Gastroesophageal sphincter (tissue), 4 donors: ENCODE data around the gene ZNF17. TPM values are rescaled to one million over a fixed set of nuclear protein-coding genes. Genes with fewer than 3 reads are reported as not detected.
A peak's percentile ranks its signal among the peaks of the same experiment; 100 is the strongest.

Experiments used
- ATAC-seq: fragments of 150-250 bp; one replicate; pipeline ENCODE4 v1.9.1; 2016; ENCODE audit warnings: mild to moderate bottlenecking, moderate library complexity
- H3K27ac ChIP-seq, 4 donors: fragments of 200-600 bp; sonication (generic) in 3 of 4; 1 replicate in 3 of 4; 2 replicates in 1 of 4; pipeline ENCODE4 v1.5.1; 2016 to 2019
- H3K27me3 ChIP-seq: fragments of 200-600 bp; sonication (generic); one replicate; pipeline ENCODE4 v1.5.1; 2019
- H3K36me3 ChIP-seq, 2 donors: fragments of 200-600 bp; sonication (generic); one replicate each; pipeline ENCODE4 v1.5.1; 2019; ENCODE audit warnings: control low read depth in 1 of 2
- H3K4me1 ChIP-seq, 3 donors: fragments of 200-600 bp; sonication (generic); 1 replicate in 2 of 3; 2 replicates in 1 of 3; pipeline ENCODE4 v1.5.1; 2016 to 2019; ENCODE audit warnings: control low read depth in 2 of 3
- H3K4me3 ChIP-seq, 2 donors: fragments of 200-600 bp; sonication (generic); one replicate each; pipeline ENCODE4 v1.5.1; 2019; ENCODE audit warnings: mild to moderate bottlenecking in 1 of 2, moderate library complexity in 1 of 2
- H3K9me3 ChIP-seq, 3 donors: fragments of 200-600 bp; sonication (generic); one replicate each; pipeline ENCODE4 v1.5.1; 2017 to 2019; ENCODE audit warnings: control low read depth in 2 of 3
- EP300 ChIP-seq: sonication (generic); formaldehyde crosslinking; IDR thresholded peaks from one replicate; pipeline ENCODE4 v1.6.1; 2017; ENCODE audit warnings: antibody characterized with exemption, mild to moderate bottlenecking
- POLR2A ChIP-seq, 2 donors: fragments of 450-650 bp; IDR thresholded peaks; one replicate each; pipeline ENCODE4 v1.6.1; 2017; ENCODE audit warnings: antibody characterized with exemption in 2 of 2, mild to moderate bottlenecking in 2 of 2, moderate library complexity in 1 of 2
- POLR2AphosphoS5 ChIP-seq: sonication (generic); formaldehyde crosslinking; IDR thresholded peaks from one replicate; pipeline ENCODE4 v1.6.1; 2017; ENCODE audit warnings: antibody characterized with exemption
- WGBS, 2 donors: methylation state at CpG; one replicate each; pipeline ENCODE4 v1.1.5; 2018; ENCODE audit warnings: low coverage in 1 of 2; 5-methylcytosine and 5-hydroxymethylcytosine counted together
- total RNA-seq, 4 donors: library from RNA; depleted of rRNA; stranded (reverse); fragments of >200 nt; gene quantifications; one replicate each; pipeline ENCODE4 v1.1.0, GENCODE V29; 2016
- TF ChIP-seq, protein P1 (sequence below), 4 experiments: fragments of 200-600 bp in 2 of 4; fragments of 450-650 bp in 2 of 4; sonication (generic) in 1 of 4; IDR thresholded peaks; one replicate each; pipeline ENCODE4 v1.5.1; 2017 to 2019; ENCODE audit warnings: antibody characterized with exemption in 4 of 4, mild to moderate bottlenecking in 2 of 4, moderate library complexity in 2 of 4

The ZNF17 gene
- total RNA-seq, 4 donors from 2014 or later: 9.1 to 21.0 (median 11.9) TPM

GRCh38 chr19:57398868-57399267, 12.1 kb upstream of the ZNF17 start:
- H3K27ac ChIP-seq: no peak overlapping the region
- no peak overlapping the region for H3K4me3 ChIP-seq
- H3K4me1 ChIP-seq: peaks cover 0 to 4% (median 0%) of the 10 kb centered on the region in 3 donors
- TF ChIP-seq POLR2A (IDR thresholded peaks at IDR 0.05) (no peak), EP300 (no peak), POLR2AphosphoS5 (no peak)
- TF ChIP-seq, protein P1, sequence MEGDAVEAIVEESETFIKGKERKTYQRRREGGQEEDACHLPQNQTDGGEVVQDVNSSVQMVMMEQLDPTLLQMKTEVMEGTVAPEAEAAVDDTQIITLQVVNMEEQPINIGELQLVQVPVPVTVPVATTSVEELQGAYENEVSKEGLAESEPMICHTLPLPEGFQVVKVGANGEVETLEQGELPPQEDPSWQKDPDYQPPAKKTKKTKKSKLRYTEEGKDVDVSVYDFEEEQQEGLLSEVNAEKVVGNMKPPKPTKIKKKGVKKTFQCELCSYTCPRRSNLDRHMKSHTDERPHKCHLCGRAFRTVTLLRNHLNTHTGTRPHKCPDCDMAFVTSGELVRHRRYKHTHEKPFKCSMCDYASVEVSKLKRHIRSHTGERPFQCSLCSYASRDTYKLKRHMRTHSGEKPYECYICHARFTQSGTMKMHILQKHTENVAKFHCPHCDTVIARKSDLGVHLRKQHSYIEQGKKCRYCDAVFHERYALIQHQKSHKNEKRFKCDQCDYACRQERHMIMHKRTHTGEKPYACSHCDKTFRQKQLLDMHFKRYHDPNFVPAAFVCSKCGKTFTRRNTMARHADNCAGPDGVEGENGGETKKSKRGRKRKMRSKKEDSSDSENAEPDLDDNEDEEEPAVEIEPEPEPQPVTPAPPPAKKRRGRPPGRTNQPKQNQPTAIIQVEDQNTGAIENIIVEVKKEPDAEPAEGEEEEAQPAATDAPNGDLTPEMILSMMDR (IDR thresholded peaks at IDR 0.05): no peak
- H3K9me3 ChIP-seq: peaks cover 0 to 89% (median 0%) of the 10 kb centered on the region in 3 donors
- H3K27me3 ChIP-seq: no peaks in the 10 kb centered on the region
- ATAC-seq: no peak
- H3K36me3 ChIP-seq: peaks cover 14 to 100% of the 10 kb centered on the region in 2 donors
- 89 to 98% methylated on average over 5 of the region's 5 CpGs for WGBS, 2 donors

DNA sequence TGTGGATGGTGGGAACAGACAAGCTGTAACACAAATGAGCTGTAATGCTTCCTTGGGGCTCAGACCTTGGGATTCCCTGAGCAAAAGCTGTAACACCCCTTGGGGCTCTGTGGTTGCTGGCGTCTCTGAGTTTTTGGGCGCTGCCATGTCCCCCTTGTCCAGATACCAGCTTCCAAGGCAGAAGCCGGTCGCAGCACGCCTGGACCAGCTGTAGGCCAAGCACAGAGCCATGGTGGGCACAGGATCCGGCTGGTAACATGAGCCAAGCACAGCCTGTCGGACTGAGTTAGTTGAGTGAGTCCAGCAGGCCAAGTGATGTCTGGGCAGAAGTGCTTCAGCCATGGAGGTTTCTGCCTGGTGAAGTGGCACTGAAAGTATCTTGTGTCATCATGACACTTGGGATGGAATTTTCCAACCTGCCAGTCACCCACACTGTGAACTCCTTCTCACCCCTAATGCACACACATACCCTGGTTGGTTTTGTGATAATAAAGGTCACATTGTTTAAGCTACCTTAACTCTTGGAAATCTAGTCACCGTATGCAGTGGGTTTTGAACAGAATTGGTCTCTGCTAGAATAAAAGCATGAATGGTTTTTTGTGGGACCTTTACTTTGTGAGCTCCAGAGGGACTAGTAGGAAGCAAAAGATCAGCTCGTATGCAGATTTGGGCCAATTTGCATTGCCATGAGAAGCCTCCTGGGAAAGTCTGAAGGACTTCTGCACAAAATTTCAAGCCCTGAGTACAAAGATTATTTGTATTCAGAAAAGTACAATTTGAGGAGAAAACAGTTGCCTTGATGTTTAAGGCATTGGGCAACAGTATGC, 7.0 kb upstream of the ZNF17 start:
- 80 to 88% methylated on average over 2 to 7 of the region's 9 CpGs for WGBS, 2 donors
- ATAC-seq: no peak

GRCh38 chr19:57406516-57407123, 4.3 kb upstream of the ZNF17 start:
- peaks cover 0 to 10% (median under 1%) of the 10 kb centered on the region in 3 donors for H3K4me1 ChIP-seq
- 4 to 17% methylated on average over 3 to 5 of the region's 8 CpGs for WGBS, 2 donors
- peaks cover 0 to 24% of the 10 kb centered on the region in 2 donors for H3K36me3 ChIP-seq
- H3K4me3 ChIP-seq: no peak overlapping the region
- H3K9me3 ChIP-seq: peaks cover 0 to 28% (median 0%) of the 10 kb centered on the region in 3 donors
- no peaks in the 10 kb centered on the region for H3K27me3 ChIP-seq
- H3K27ac ChIP-seq: no peak overlapping the region
- no peak for ATAC-seq
- TF ChIP-seq EP300: no peak
- TF ChIP-seq, protein P1 (IDR thresholded peaks at IDR 0.05): peak in 3 of 4 experiments; percentile 29 to 57 (median 41)
- no peak for TF ChIP-seq POLR2AphosphoS5

More for the DNA sequence above, 7.0 kb upstream of the ZNF17 start:
- peaks cover 0 to 48% (median 0%) of the 10 kb centered on the region in 3 donors for H3K9me3 ChIP-seq
- no peak overlapping the region for H3K27ac ChIP-seq
- H3K36me3 ChIP-seq: peaks cover under 1 to 50% of the 10 kb centered on the region in 2 donors
- no peaks in the 10 kb centered on the region for H3K27me3 ChIP-seq
- TF ChIP-seq, protein P1 (IDR thresholded peaks at IDR 0.05): no peak
- TF ChIP-seq EP300: no peak
- no peak for TF ChIP-seq POLR2AphosphoS5
- no peaks in the 10 kb centered on the region for H3K4me1 ChIP-seq
- H3K4me3 ChIP-seq: no peak overlapping the region

DNA sequence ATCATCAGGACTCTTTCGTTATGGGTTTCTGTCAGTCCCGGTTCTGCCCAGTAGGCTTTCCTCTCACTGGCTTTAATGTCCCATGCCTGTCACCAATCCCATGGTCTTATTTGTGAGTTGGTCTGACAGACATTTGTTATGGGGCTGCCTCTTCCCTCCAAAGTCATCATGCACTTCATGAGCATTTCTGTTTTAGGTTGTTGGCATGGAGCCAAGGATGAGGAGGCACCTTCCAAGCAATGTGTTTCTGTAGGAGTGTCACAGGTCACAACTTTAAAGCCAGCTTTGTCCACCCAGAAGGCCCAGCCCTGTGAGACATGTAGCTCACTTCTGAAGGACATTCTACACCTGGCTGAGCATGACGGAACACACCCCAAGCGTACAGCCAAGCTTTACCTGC, 8.5 kb downstream of the ZNF17 start:
- TF ChIP-seq, protein P1 (IDR thresholded peaks at IDR 0.05): no peak
- no peak for TF ChIP-seq EP300
- Histone ChIP-seq H3K9me3 (peaks cover 0 to 83% (median 0%) of the 10 kb centered on the region in 3 donors), H3K27ac (no peak overlapping the region), H3K27me3 (no peaks in the 10 kb centered on the region), H3K36me3 (peaks cover 10 to 87% of the 10 kb centered on the region in 2 donors), H3K4me3 (no peak overlapping the region), H3K4me1 (no peaks in the 10 kb centered on the region)
- WGBS, 2 donors: 81 to 100% methylated on average over 2 to 3 of the region's 4 CpGs
- ATAC-seq: no peak
